GM23248 (cell line): ENCODE measurements around the gene ASPHD2. TPM values are rescaled to one million over a fixed set of nuclear protein-coding genes. Genes with fewer than 3 reads are reported as not detected.
"Not testable (repeated sequence)": the region's sequence is repeated elsewhere in the genome, so short reads cannot be mapped to it uniquely, and the experiment has no call there.

Source experiments
- DNase-seq: peaks from one replicate; pipeline ENCODE4 v3.0.0-alpha.2; 2015
- H2AFZ ChIP-seq: fragments of 200-600 bp; sonication (generic); 2 replicates; pipeline ENCODE4 v1.6.1; 2016; ENCODE audit warnings: antibody characterized with exemption
- H3F3A ChIP-seq: fragments of 200-600 bp; sonication (generic); 2 replicates; pipeline ENCODE4 v1.6.1; 2016; ENCODE audit warnings: mild to moderate bottlenecking, antibody characterized with exemption, mixed run types; ENCODE audit not compliant: insufficient read depth
- H3K27ac ChIP-seq: fragments of 200-600 bp; sonication (generic); 2 replicates; pipeline ENCODE4 v1.5.1; 2016; ENCODE audit warnings: mild to moderate bottlenecking
- H3K27me3 ChIP-seq: fragments of 200-600 bp; sonication (generic); replicated peaks from 2 replicates; pipeline ENCODE4 v1.6.1; 2016; ENCODE audit warnings: mild to moderate bottlenecking; ENCODE audit not compliant: insufficient read depth
- H3K36me3 ChIP-seq: fragments of 200-600 bp; sonication (generic); 2 replicates; pipeline ENCODE4 v1.6.1; 2016; ENCODE audit warnings: low read depth, mild to moderate bottlenecking
- H3K4me1 ChIP-seq: fragments of 200-600 bp; sonication (generic); 2 replicates; pipeline ENCODE4 v1.6.1; 2016; ENCODE audit warnings: mild to moderate bottlenecking; ENCODE audit not compliant: insufficient read depth
- H3K4me2 ChIP-seq: fragments of 200-600 bp; sonication (generic); one replicate; pipeline ENCODE4 v1.6.1; 2016; ENCODE audit warnings: mild to moderate bottlenecking; ENCODE audit not compliant: unreplicated experiment
- H3K4me3 ChIP-seq: fragments of 200-600 bp; sonication (generic); 2 replicates; pipeline ENCODE4 v1.5.1; 2016; ENCODE audit warnings: mild to moderate bottlenecking
- H3K79me2 ChIP-seq: fragments of 200-600 bp; sonication (generic); 2 replicates; pipeline ENCODE4 v1.6.1; 2016; ENCODE audit warnings: mild to moderate bottlenecking; ENCODE audit not compliant: insufficient read depth
- H3K9ac ChIP-seq: fragments of 200-600 bp; sonication (generic); 2 replicates; pipeline ENCODE4 v1.6.1; 2016; ENCODE audit warnings: mild to moderate bottlenecking
- H3K9me2 ChIP-seq: fragments of 200-600 bp; sonication (generic); 2 replicates; pipeline ENCODE4 v1.6.1; 2016; ENCODE audit warnings: mixed run types, mild to moderate bottlenecking, moderate library complexity; ENCODE audit not compliant: insufficient read depth
- H3K9me3 ChIP-seq: fragments of 200-600 bp; sonication (generic); one replicate; pipeline ENCODE4 v1.6.1; 2017; ENCODE audit warnings: low read depth
- H4K20me1 ChIP-seq: fragments of 200-600 bp; sonication (generic); 2 replicates; pipeline ENCODE4 v1.6.0; 2016; ENCODE audit not compliant: insufficient read depth
- EZH2 ChIP-seq: fragments of 200-600 bp; sonication (generic); IDR thresholded peaks from 2 replicates; pipeline ENCODE4 v1.6.1; 2018; ENCODE audit warnings: antibody characterized with exemption, mild to moderate bottlenecking; ENCODE audit not compliant: insufficient read depth, poor library complexity, severe bottlenecking
- EZH2phosphoT487 ChIP-seq: fragments of 200-600 bp; sonication (generic); IDR thresholded peaks from 2 replicates; pipeline ENCODE4 v1.6.1; 2018; ENCODE audit warnings: antibody characterized with exemption, moderate library complexity, mild to moderate bottlenecking, low read depth; ENCODE audit not compliant: insufficient read depth
- WGBS, 2 experiments: methylation state at CpG; one replicate each; pipeline ENCODE4 v1.1.6; 2015 to 2017; ENCODE audit warnings: low lambda C conversion rate in 2 of 2, low coverage in 1 of 2; ENCODE audit errors: missing lambda C conversion rate in 2 of 2; 5-methylcytosine and 5-hydroxymethylcytosine counted together
- in situ Hi-C: fragments of 300-500 bp; cut with MboI; formaldehyde crosslinking; loops from 2 replicates; pipeline ENCODE4 v1.15.0; 2020
- polyA plus RNA-seq: library from polyadenylated mRNA; unstranded; fragments of >200 nt; fragmentation: Nextera tagmentation; extraction: Ambion mirVana; gene quantifications from 2 replicates; pipeline ENCODE4 v1.2.1, GENCODE V29; 2016
- total RNA-seq: library from RNA; depleted of rRNA; stranded (reverse); fragments of >200 nt; shearing (Covaris generic); gene quantifications from 2 replicates; pipeline ENCODE4 v1.2.3, GENCODE V29; 2014

ASPHD2 gene
- total and polyA plus RNA-seq, 2 experiments from 2014 or later, result 0.73 to 1.8 TPM

GRCh38 chr22:26401726-26402125 lies 27.3 kb upstream of the ASPHD2 start:
- H4K20me1 ChIP-seq, result no peaks in the 10 kb centered on the region
- H3K27ac ChIP-seq, result no peak overlapping the region
- peaks cover 24% of the 10 kb centered on the region for H3K27me3 ChIP-seq
- no peak for DNase-seq
- TF ChIP-seq EZH2 (no peak), EZH2phosphoT487 (no peak)
- no peaks in the 10 kb centered on the region for H3K9me3 ChIP-seq
- WGBS, 2 experiments, result 48 to 49% methylated on average over 5 of the region's 5 CpGs
- no peaks in the 10 kb centered on the region for H3K36me3 ChIP-seq
- H3K4me1 ChIP-seq, result peaks cover 5% of the 10 kb centered on the region; the same call in 1 of the 2 replicates
- in situ Hi-C loops, result no loop called here
- peaks cover 8% of the 10 kb centered on the region; the same call in 1 of the 2 replicates for H3F3A ChIP-seq
- H3K4me3 ChIP-seq, result no peak overlapping the region
- H2AFZ ChIP-seq, result no peak overlapping the region
- H3K4me2 ChIP-seq, result no peak overlapping the region
- no peaks in the 10 kb centered on the region for H3K9me2 ChIP-seq
- no peaks in the 10 kb centered on the region for H3K79me2 ChIP-seq
- H3K9ac ChIP-seq, result no peak overlapping the region

GRCh38 chr22:26404851-26405421 lies 24.1 kb upstream of the ASPHD2 start:
- Histone ChIP-seq H3K4me2 (no peak overlapping the region), H3K27me3 (peaks cover 42% of the 10 kb centered on the region)
- DNase-seq, result peak; percentile 18

DNA sequence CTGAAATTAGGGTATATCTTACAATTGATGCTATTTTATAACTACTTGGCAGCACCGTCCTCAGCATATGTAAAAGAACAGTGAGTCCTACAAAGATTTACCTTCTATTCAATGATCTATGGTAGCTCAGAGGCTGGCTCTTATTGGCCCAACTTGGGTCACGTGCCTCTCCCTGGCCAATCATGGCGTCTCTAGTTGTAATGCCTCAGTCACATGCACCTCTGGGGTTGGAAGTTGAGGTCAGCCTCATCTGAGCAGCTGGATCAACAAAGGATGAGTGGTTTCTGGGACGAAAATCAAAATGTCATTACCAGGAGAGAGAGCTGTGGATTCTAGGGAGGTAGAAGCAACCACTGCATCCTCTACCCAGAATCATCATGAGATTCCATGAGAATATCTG lies 22.9 kb upstream of the ASPHD2 start:
- in situ Hi-C loops, result no loop called here
- no peaks in the 10 kb centered on the region for H4K20me1 ChIP-seq
- no peak for TF ChIP-seq EZH2phosphoT487
- no peak for TF ChIP-seq EZH2
- H2AFZ ChIP-seq, result no peak overlapping the region
- DNase-seq, result peak; percentile 32
- peaks cover 53% of the 10 kb centered on the region for H3K27me3 ChIP-seq
- H3K4me3 ChIP-seq, result no peak overlapping the region
- no peaks in the 10 kb centered on the region for H3F3A ChIP-seq
- no peaks in the 10 kb centered on the region for H3K9me2 ChIP-seq
- H3K36me3 ChIP-seq, result no peaks in the 10 kb centered on the region
- no peaks in the 10 kb centered on the region for H3K79me2 ChIP-seq
- no peak overlapping the region for H3K9ac ChIP-seq
- H3K9me3 ChIP-seq, result no peaks in the 10 kb centered on the region
- H3K4me2 ChIP-seq, result no peak overlapping the region
- no peaks in the 10 kb centered on the region for H3K4me1 ChIP-seq
- WGBS, 2 experiments, result 53 to 54% methylated on average over 4 of the region's 4 CpGs
- no peak overlapping the region for H3K27ac ChIP-seq

More at GRCh38 chr22:26404851-26405421, 24.1 kb upstream of the ASPHD2 start:
- H4K20me1 ChIP-seq, result no peaks in the 10 kb centered on the region
- no peaks in the 10 kb centered on the region for H3K9me2 ChIP-seq
- TF ChIP-seq EZH2phosphoT487 (no peak), EZH2 (no peak)
- H3K4me1 ChIP-seq, result no peaks in the 10 kb centered on the region
- H3K9me3 ChIP-seq, result no peaks in the 10 kb centered on the region
- 3 to 7% methylated on average over 6 of the region's 6 CpGs for WGBS, 2 experiments
- in situ Hi-C loops, result no loop called here
- H3K4me3 ChIP-seq, result no peak overlapping the region
- no peak overlapping the region for H3K27ac ChIP-seq
- no peak overlapping the region for H2AFZ ChIP-seq
- no peak overlapping the region for H3K9ac ChIP-seq
- H3F3A ChIP-seq, result no peaks in the 10 kb centered on the region
- no peaks in the 10 kb centered on the region for H3K36me3 ChIP-seq
- H3K79me2 ChIP-seq, result no peaks in the 10 kb centered on the region

DNA sequence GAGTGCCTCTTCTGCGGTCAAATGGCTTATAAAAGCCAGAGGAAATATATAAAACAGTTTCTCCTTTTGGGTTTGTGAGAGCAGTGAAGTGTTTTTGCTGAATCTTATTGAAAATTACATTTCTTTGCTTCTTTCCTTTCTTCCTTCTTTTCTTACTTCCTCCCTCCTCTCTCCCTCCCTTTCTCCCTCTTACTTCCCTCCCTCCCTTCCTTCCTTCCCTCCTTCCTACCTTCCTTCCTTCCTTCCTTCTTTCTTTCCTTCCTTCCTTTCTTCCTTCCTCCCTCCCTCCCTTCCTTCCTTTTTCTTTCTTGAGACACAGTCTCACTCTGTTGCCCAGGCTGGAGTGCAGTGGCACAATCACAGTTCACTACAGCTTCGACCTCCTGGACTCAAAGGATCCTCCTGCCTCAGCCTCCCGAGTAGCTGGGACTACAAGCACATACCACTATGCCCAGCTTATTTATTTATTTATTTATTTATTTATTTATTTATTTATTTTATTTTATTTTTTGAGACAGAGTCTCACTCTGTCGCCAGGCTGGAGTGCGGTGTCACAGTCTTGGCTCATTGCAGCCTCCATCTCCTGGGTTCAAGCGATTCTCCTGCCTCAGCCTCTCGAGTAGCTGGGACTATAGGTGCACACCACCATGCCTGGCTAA lies 20.4 kb upstream of the ASPHD2 start:
- H3K9me3 ChIP-seq, H3K9ac ChIP-seq, DNase-seq, H3F3A ChIP-seq, H3K79me2 ChIP-seq, H3K4me1 ChIP-seq, in situ Hi-C loops, H3K4me3 ChIP-seq, H2AFZ ChIP-seq, H4K20me1 ChIP-seq, H3K9me2 ChIP-seq, H3K36me3 ChIP-seq, H3K27ac ChIP-seq, H3K4me2 ChIP-seq: not testable (repeated sequence)
- WGBS, 2 experiments, result 59 to 63% methylated on average over 7 of the region's 7 CpGs
- H3K27me3 ChIP-seq, result peaks cover 65% of the 10 kb centered on the region
